Gastroesophageal sphincter (tissue), 4 donors: ENCODE results near the gene COX11. TPM values are rescaled to one million over a fixed set of nuclear protein-coding genes. Genes with fewer than 3 reads are reported as not detected.

Source experiments
- ATAC-seq: fragments of 150-250 bp; one replicate; pipeline ENCODE4 v1.9.1; 2016; ENCODE audit warnings: mild to moderate bottlenecking, moderate library complexity
- H3K27ac ChIP-seq, 4 donors: fragments of 200-600 bp; sonication (generic) in 3 of 4; 1 replicate in 3 of 4; 2 replicates in 1 of 4; pipeline ENCODE4 v1.5.1; 2016 to 2019
- H3K27me3 ChIP-seq: fragments of 200-600 bp; sonication (generic); one replicate; pipeline ENCODE4 v1.5.1; 2019
- H3K36me3 ChIP-seq, 2 donors: fragments of 200-600 bp; sonication (generic); one replicate each; pipeline ENCODE4 v1.5.1; 2019; ENCODE audit warnings: control low read depth in 1 of 2
- H3K4me1 ChIP-seq, 3 donors: fragments of 200-600 bp; sonication (generic); 1 replicate in 2 of 3; 2 replicates in 1 of 3; pipeline ENCODE4 v1.5.1; 2016 to 2019; ENCODE audit warnings: control low read depth in 2 of 3
- H3K4me3 ChIP-seq, 2 donors: fragments of 200-600 bp; sonication (generic); one replicate each; pipeline ENCODE4 v1.5.1; 2019; ENCODE audit warnings: mild to moderate bottlenecking in 1 of 2, moderate library complexity in 1 of 2
- H3K9me3 ChIP-seq, 3 donors: fragments of 200-600 bp; sonication (generic); one replicate each; pipeline ENCODE4 v1.5.1; 2017 to 2019; ENCODE audit warnings: control low read depth in 2 of 3
- EP300 ChIP-seq: sonication (generic); formaldehyde crosslinking; IDR thresholded peaks from one replicate; pipeline ENCODE4 v1.6.1; 2017; ENCODE audit warnings: antibody characterized with exemption, mild to moderate bottlenecking
- POLR2A ChIP-seq, 2 donors: fragments of 450-650 bp; IDR thresholded peaks; one replicate each; pipeline ENCODE4 v1.6.1; 2017; ENCODE audit warnings: antibody characterized with exemption in 2 of 2, mild to moderate bottlenecking in 2 of 2, moderate library complexity in 1 of 2
- POLR2AphosphoS5 ChIP-seq: sonication (generic); formaldehyde crosslinking; IDR thresholded peaks from one replicate; pipeline ENCODE4 v1.6.1; 2017; ENCODE audit warnings: antibody characterized with exemption
- WGBS, 2 donors: methylation state at CpG; one replicate each; pipeline ENCODE4 v1.1.5; 2018; ENCODE audit warnings: low coverage in 1 of 2; 5-methylcytosine and 5-hydroxymethylcytosine counted together
- small RNA-seq, 4 donors: library from RNA; depleted of rRNA; stranded (forward); fragments of <200 nt; gene quantifications; one replicate each; pipeline ENCODE3, GENCODE V24; 2016
- total RNA-seq, 4 donors: library from RNA; depleted of rRNA; stranded (reverse); fragments of >200 nt; gene quantifications; one replicate each; pipeline ENCODE4 v1.1.0, GENCODE V29; 2016
- TF ChIP-seq, protein P1 (sequence below), 4 experiments: fragments of 200-600 bp in 2 of 4; fragments of 450-650 bp in 2 of 4; sonication (generic) in 1 of 4; IDR thresholded peaks; one replicate each; pipeline ENCODE4 v1.5.1; 2017 to 2019; ENCODE audit warnings: antibody characterized with exemption in 4 of 4, mild to moderate bottlenecking in 2 of 4, moderate library complexity in 2 of 4

COX11 gene
- total RNA-seq, 4 donors from 2014 or later: 71.1 to 115 (median 108) TPM

DNA sequence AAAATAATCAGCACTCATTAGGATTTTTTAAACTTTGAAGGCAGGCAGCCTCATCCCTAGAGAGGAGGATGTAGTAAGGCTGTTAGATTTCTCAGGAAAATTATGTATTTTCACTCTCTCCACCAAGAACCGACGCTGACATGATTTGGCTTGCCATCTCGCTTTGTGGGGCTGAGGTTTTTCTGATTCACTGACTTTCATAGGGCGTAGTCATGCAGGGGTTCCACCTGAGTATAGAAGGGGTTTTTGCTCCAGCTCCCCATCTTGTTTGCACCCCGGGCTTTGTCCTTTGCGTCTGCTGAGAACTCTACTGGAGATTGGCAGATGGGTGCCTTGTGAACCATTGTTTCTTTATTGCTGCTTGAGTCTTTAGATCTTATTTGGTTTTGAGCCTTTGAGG lies 47.6 kb downstream of the COX11 start:
- H3K27ac ChIP-seq: no peak overlapping the region
- TF ChIP-seq POLR2A (IDR thresholded peaks at IDR 0.05): no peak
- TF ChIP-seq POLR2AphosphoS5: no peak
- TF ChIP-seq, protein P1, sequence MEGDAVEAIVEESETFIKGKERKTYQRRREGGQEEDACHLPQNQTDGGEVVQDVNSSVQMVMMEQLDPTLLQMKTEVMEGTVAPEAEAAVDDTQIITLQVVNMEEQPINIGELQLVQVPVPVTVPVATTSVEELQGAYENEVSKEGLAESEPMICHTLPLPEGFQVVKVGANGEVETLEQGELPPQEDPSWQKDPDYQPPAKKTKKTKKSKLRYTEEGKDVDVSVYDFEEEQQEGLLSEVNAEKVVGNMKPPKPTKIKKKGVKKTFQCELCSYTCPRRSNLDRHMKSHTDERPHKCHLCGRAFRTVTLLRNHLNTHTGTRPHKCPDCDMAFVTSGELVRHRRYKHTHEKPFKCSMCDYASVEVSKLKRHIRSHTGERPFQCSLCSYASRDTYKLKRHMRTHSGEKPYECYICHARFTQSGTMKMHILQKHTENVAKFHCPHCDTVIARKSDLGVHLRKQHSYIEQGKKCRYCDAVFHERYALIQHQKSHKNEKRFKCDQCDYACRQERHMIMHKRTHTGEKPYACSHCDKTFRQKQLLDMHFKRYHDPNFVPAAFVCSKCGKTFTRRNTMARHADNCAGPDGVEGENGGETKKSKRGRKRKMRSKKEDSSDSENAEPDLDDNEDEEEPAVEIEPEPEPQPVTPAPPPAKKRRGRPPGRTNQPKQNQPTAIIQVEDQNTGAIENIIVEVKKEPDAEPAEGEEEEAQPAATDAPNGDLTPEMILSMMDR (IDR thresholded peaks at IDR 0.05): no peak
- no peak for TF ChIP-seq EP300
- H3K27me3 ChIP-seq: no peaks in the 10 kb centered on the region
- 80 to 93% methylated on average over 6 of the region's 6 CpGs for WGBS, 2 donors
- no peaks in the 10 kb centered on the region for H3K4me1 ChIP-seq
- ATAC-seq: no peak
- no peak overlapping the region for H3K4me3 ChIP-seq
- H3K9me3 ChIP-seq: peaks cover 0 to 9% (median 0%) of the 10 kb centered on the region in 3 donors
- peaks cover 4 to 53% of the 10 kb centered on the region in 2 donors for H3K36me3 ChIP-seq

DNA sequence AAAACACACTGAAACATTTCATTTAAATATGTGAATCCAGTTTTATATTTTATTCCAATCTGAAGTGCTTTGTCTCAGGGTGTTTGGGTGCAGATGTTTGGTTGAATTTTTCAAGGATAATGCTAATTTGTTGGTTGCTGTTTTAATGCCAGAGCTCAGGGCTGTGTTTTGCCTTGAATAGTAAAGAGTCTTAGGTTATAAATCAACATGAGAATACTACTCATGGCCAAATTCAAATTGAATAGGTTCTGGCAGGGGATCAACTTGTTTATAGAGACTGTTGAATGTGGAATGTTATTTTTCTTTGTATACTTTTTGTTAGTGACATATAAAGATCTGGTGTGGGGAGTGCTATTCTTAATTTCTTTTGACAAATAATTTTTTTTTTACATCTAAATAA lies 49.0 kb downstream of the COX11 start:
- H3K27ac ChIP-seq: no peak overlapping the region
- H3K4me3 ChIP-seq: no peak overlapping the region
- H3K9me3 ChIP-seq: peaks cover 0 to 9% (median 0%) of the 10 kb centered on the region in 3 donors
- TF ChIP-seq EP300 (no peak), POLR2AphosphoS5 (no peak), POLR2A (IDR thresholded peaks at IDR 0.05) (no peak)
- TF ChIP-seq, protein P1 (IDR thresholded peaks at IDR 0.05): no peak
- H3K27me3 ChIP-seq: no peaks in the 10 kb centered on the region
- H3K4me1 ChIP-seq: no peaks in the 10 kb centered on the region
- H3K36me3 ChIP-seq: peaks cover 4 to 62% of the 10 kb centered on the region in 2 donors
- no peak for ATAC-seq

DNA sequence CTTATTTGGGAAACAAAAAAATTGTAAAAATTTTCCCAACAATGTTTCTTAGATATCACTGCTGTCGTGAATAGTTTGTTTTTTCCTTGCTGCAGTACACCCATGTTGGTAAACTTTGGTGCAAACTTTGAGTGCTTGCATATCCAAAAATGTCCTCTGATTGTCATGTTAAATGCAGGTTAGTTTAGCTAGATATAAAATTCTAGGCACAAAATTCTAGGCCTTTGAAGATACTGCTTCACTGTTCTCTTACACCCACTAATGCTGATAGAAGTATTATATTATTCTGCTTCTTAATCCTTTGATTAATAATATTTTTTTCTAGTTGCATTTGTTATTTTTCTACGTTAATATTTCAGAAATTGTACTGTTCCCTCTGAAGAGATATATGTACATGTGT lies 51.7 kb downstream of the COX11 start:
- no peaks in the 10 kb centered on the region for H3K27me3 ChIP-seq
- H3K4me1 ChIP-seq: no peaks in the 10 kb centered on the region
- WGBS, 2 donors: 88 to 90% methylated on average over 2 of the region's 2 CpGs
- H3K9me3 ChIP-seq: peaks cover 0 to 9% (median 0%) of the 10 kb centered on the region in 3 donors
- H3K27ac ChIP-seq: no peak overlapping the region
- no peak for TF ChIP-seq POLR2A (IDR thresholded peaks at IDR 0.05)
- TF ChIP-seq, protein P1 (IDR thresholded peaks at IDR 0.05): no peak
- no peak for TF ChIP-seq POLR2AphosphoS5
- TF ChIP-seq EP300: no peak
- no peak for ATAC-seq
- no peak overlapping the region for H3K4me3 ChIP-seq
- H3K36me3 ChIP-seq: peaks cover 4 to 78% of the 10 kb centered on the region in 2 donors

Small RNAs within 50 kb of the gene (small RNA-seq; reads per million reads assigned to genes)
- gene AC007485.1: 0 reads per million in 4 donors

Other genes starting within 250 kb of the COX11 start
- gene TOM1L1, start 67.8 kb downstream of the COX11 start, total RNA-seq: 10 to 100 TPM; 28.4 to 41.6 (median 30.0) TPM
- gene STXBP4, start 111 bp upstream of the COX11 start, total RNA-seq: 10 to 100 TPM; 12.2 to 29.7 (median 16.2) TPM